CD4-positive, alpha-beta T cell treated with Interleukin-17A for 1 hour (primary cell): ENCODE results near the gene FKBP15.
"Not testable (repeated sequence)": the region's sequence is repeated elsewhere in the genome, so short reads cannot be mapped to it uniquely, and the experiment has no call there.

ENCODE experiments used
- DNase-seq: peaks from one replicate; pipeline ENCODE4 v3.0.0-alpha.2; 2020

FKBP15 gene

DNA sequence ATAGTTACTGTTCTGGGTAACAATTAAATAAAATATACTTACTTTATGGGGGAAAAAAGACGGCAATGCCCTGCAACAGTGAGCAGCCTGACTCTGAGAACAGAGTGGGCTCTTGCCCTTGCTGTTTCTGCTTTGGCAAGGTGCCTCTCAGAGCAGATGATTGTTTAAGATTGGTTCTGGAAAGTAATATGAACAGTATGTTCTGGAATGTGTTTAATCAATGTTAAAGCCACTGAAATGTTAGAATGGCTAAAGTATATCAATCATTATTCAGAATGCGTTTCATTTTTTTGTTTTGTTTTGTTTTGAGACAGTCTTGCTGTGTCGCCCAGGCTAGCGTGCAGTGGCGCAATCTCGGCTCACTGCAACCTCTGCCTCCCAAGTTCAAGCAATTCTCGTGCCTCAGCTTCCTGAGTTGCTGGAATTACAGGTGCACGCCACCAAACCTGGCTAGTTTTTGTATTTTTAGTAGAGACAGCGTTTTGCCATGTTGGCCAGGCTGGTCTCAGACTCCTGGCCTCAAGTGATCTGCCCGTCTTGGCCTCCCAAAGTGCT lies 14.7 kb upstream of the FKBP15 start:
- DNase-seq: not testable (repeated sequence)

DNA sequence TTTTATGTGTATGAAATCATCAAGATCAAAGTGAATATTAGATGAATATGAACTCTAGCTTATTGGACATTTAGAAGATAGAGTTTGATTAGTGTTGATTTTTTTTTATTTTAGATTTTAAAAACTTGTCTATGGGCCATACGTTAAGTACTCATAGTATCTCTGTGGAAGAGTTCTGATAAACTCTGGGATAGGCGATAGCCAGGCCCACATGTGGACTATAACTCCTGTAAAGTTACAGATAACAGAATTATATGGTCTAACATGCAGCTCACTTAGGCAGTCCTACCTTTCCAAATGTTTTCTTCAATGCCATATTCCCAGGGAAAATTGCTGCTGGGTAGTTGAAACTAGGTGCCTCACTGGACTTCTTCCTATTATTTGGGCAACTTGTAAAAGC lies 10.6 kb upstream of the FKBP15 start:
- DNase-seq: no peak

DNA sequence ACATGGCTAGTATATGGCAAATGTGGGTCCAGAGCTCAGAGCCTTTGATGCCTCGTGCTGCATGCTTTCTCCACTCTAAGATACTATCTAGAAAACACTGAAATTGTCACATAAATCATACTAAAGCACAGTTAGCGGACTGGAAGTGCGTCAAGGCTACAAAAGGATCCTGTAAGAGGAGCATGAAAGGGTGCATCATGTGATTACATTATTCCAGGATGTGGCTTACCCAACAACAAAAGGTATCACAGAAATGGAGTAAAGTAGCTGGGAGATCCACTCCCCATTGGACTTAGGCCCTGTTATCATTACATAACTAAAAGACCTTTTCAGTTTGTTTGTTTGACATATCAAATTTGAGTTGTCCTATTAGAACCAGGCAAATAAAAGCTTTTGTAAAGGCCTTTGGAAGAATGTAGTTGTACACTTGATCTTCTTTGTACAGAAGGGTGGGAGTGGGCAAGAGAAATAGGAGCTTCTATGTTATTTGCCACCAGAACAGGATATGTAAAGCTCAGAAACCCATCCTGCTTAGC lies 7.1 kb upstream of the FKBP15 start:
- no peak for DNase-seq

DNA sequence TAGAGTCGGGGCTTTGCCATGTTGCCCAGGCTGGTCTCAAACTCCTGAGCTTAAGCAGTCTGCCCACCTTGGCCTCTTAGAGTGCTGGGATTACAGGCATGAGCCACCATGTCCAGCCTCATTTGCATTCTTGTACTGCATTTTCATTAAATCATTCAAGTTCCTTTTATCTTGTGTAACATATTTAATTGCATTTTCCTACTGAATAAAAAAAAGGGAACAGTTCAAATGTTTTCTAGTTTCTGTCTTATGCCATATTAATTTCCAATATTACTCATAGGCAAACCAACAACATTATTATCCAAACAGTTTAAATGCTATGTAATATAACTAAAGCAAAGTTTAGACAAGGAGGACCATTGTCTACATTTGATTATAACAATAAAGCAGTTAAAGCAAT lies 6.4 kb upstream of the FKBP15 start:
- no peak for DNase-seq

DNA sequence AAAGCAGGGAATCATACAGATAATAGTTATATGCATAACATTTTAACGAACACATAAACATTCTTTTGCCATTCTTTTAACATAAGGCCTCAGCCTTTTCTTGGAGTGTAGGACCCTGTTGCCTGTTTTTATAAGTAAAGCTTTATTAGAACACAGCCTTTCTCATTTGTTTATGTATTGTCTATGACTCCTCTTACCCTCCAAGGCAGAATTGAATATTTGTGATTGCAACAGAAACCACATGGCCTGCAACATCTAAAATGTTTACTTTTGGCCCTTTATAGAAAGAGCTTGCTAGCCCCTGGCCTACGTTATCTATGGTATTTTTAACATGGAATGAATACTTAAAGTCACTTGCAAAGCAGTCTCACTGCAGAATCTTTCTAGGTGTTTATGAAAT lies 2.9 kb upstream of the FKBP15 start:
- no peak for DNase-seq

DNA sequence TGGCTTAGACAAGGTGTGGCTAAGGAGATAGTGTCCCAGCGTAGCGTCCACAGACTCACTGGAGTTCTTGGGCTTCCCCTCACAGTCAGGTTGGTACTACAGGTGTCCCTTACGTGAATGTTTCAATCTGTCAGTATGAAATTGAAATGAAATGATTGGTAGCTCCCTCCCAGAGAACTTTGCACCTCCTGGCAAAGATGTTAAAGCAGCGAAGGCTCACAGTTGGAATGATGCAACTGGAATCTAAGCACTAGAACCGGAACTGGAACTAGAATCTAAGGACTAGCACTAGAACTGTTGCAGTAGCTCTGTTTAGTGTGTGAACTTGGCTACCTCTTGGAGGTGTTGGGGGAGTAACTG lies 1.4 kb upstream of the FKBP15 start:
- DNase-seq: no peak

DNA sequence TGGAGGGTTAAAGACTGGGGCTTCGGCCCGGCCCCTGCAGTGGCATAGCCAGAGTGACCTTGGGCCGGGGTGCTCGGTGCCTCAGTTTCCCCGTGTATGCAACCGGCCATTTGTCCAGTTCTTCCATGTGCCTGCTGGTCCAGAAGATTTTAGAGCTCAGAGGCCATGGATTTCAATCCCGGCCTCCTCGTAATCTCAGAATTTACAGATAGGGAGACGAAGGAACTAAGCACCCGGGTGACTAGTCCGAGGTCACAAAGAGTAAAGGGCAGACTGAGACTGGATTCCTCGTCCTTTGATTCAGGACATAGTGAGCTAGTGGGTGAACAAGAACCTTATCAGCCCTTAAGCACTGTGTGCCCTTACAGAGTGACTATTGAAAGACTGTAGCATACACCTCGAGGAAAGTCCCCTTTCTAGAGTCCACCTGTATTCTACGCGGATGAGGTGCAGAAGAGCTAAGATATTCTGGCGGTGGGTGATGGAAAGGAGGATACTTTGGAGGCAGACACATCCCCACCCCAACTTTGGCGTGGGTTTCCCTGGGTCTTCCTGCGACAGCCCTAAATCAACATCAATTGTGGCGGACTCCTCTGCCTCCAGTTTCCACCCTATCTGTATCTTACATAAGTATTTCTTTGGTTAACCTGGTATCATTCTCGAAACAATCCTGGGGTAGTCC lies 864 bp upstream of the FKBP15 start:
- DNase-seq: peak; percentile 1

DNA sequence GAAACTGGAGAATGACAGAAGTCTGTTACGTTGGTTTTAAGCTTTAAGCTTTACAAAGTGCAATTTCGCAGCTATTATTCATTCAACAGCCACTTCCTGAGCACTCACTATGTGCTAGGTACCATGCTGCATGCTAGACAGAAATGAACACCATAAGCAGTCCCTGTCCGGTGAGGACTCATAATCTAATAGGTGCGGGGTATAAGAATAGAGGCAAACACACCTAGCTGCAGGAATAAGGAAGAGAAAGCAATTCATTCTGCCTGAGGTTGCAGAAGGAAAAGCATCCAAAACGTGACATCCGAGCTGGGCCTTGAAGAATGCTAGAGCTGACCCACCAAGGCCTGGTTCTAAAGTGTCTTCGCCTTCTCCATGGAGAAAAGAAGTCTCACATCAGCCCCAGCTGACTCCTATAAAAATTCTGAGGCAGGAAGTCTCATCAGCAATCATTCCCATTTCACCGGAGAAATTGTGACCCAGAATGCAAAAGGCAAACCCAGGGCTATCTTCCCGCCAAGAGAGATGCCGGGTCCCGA lies 542 bp downstream of the FKBP15 start:
- DNase-seq: peak; percentile 29

DNA sequence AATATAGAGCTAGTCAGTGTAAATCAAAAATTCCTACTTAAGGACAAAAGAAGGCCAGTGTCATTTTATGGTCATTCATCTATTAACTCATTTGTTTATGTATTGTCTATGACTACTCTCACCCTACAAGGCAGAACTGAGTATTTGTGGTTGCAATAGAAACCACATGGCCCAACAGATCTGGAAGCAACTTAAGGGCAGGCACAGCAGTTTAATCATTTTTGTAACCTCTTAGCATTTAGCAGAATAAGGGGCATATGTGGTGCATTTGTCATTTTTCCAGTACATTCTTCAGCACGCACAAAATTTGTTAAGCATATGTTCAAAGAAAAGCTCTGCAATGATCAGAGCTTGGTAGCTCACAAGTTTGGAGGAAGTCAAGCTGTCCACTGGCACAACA lies 1.1 kb downstream of the FKBP15 start:
- peak; percentile 48 for DNase-seq

DNA sequence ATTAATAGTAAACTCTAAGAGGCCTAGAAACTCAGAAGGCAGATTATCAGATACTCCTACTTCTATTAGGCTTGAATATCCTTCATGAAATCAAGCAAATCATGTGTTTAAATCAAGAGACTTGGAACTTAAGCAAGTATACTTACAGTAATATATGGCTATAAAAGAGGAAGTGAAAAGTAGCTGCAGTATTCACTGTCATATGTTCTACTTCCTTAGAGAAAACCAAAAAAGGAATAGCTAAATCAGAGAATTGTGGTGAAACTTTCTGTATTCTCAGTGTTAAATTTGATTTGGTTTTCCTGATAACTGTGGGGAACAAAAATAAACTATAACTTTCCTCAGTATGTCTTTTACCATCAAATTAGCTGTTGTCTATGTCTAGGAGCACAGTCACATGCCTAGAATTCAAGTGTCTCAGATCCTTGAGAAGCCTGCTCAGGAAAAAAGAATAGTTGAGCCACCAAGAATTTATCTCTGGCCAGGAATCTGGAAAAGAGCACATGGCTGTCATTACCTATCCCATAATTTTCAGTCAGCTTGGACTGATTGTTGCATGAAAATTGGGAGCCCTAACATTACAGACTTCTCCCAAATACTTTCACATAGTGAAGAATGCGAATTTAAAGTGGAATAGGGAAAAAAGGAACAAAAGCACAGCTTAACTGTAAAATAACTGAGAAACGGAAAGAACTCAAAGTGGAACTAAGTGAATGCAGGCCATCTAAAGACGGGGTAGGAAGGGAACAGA lies 1.7 kb downstream of the FKBP15 start:
- DNase-seq: peak; percentile 2

DNA sequence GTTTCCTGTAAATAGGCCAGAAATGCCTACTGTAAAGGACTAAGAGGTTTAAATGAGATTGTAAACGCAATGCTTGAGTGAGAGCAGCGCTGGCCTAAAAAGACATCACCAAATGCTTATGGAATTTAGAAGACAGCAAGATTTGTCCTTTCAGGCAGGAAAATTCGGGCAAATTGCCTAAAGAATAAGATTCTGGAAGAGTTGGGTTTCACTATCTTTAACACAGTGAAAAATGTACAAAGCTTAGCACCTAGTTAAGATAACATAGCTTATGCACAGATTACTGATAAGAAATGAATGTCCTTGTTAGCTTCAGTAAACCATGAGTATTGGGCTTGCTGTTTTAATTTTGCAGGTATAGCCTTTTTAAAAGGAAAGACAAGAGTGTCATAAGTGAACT lies 4.7 kb downstream of the FKBP15 start:
- DNase-seq: no peak

DNA sequence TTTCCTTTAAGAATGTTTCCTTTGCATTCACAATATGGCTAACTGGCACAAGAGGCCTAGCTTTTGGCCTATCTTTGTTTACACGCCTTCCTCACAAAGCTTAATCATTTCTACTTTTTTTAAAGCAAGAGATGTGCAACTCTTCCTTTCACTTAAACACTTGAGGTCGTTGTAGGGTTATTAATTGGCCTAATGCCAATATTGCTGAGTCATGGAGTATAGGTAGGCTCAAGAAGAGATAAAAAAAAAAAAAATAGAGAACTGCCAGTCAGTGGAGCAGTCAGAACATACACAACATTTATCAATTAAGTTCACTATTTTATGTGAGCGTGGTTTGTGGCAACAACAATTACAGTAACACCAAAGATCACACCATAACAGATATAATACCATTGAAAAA lies 5.9 kb downstream of the FKBP15 start:
- DNase-seq: peak; percentile 53

DNA sequence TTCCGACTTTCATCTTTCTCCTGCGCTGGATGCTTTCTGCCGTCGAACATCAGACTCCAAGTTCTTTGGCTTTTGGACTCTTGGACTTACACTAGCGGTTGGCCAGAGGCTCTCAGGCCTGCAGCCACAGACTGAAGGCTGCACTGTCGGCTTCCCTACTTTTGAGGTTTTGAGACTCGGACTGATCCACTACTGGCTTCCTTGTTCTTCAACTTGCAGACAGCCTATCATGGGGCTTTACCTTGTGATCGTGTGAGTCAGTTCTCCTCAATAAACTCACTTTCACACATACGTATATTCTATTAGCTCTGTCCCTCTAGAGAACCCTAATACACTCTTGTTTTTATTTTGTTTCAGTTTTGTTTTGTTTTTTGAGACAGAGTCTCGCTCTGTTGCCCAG lies 10.3 kb downstream of the FKBP15 start:
- no peak for DNase-seq

DNA sequence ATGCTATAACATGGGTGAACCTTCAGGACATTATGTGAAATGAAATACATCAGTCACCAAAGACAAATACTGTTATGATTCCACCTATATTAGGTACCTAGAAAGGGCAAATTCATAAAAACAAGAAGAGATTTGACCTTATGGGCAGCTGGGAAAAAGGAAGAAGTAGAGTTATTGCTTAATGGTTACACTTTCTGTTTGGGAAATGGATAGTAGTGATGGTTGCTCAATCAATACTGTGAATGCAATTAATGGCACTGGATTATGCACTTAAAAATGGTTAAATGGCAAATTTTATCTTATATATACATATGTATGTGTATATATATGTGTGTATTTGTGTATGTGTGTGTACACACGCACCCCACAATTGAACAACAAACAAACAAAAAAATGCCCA lies 15.2 kb downstream of the FKBP15 start:
- DNase-seq: no peak

DNA sequence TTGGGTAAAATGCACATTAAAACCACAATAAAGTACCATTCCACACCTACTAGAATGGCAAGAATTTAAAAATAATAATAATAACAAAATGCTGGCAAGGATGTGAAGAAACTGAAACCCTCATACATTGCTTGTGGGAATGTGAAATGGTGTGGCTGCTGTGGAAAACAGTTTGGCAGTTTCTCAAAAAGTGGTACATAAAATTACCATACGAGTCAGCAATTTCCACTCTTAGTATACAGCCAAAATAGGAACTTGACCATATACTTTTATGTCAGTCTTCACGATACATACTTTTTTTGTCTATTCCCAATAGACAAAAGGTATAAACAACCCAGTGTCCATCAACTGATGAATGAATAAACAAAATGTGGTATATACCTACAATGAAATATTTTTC lies 15.6 kb downstream of the FKBP15 start:
- DNase-seq: no peak

DNA sequence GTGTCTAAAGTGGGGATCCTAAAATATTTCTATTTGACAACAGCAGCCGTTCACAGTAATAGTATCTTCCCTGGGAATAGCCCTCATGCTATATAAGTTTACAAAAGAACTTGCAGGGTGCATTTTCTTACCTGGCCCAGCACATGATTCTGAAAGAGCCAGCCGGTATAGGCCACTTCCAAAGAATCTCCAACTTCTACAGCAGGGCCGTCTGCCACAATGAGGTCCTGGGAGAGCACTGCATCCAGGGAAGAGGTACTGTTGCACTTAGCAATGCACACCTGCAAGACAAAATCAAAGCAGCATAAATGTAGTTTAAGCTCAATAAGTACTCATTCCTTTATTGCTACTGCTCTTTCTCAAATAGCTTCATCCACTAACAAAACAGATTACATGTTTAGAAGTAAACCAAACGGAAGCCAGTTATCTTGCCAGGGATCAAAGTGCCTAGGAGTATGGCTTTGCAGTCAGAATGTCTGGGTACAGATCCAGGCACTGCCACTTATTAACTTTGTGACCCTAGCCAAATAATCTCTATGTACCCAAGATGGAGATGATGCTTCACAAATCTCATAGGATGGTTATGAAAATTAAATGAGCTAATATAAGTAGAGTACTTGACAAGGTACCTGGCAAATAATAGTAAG lies 21.3 kb downstream of the FKBP15 start:
- no peak for DNase-seq

DNA sequence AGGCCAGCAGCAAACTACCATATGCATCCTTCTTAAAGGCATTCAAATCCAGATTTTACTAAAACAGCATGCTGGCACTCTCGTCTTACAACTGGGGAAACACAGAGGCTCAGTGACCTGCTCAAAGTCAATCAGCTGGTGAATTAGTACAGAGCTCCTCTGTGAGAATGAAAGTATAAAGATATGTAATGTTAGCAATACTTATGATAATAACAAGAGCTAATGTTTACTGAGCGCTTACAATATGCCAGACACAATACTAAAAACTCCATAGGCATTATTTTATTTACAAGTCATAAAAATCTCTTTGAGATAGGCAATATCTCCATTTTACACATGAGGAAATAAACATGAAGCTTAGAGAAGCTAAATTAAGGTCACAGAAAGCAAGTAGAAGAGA lies 28.6 kb downstream of the FKBP15 start:
- no peak for DNase-seq

DNA sequence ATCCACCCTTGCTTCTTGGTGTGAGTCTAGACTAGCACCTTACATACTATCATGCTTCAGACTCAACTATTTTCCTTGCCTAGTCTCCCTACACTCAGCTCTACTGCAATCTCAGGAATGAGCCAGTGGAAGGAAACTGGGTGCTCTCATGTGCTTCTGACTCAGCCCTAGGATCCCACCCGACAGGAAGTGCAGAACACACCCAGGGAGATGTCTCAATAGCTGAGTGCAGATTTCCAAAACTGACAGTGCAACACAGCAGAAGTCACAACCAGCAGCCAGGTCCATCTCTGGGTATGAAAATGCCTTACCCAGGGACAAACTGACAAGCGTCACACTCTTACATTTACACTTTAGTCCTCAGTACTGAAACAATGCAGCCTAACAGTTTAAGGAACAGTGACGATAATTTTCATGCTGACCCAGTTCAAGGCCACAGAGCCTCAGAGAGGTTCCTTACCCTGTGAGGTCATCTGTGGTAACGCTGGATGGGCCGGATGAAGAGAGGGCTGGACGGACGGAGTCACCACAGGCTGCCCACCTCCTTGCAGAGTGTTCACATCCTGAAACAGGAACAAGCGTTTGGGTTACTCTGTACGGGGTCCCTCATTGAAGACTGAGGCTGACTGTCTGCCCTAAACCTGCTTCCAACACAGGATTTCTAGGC lies 33.0 kb downstream of the FKBP15 start:
- DNase-seq: peak; percentile 13

DNA sequence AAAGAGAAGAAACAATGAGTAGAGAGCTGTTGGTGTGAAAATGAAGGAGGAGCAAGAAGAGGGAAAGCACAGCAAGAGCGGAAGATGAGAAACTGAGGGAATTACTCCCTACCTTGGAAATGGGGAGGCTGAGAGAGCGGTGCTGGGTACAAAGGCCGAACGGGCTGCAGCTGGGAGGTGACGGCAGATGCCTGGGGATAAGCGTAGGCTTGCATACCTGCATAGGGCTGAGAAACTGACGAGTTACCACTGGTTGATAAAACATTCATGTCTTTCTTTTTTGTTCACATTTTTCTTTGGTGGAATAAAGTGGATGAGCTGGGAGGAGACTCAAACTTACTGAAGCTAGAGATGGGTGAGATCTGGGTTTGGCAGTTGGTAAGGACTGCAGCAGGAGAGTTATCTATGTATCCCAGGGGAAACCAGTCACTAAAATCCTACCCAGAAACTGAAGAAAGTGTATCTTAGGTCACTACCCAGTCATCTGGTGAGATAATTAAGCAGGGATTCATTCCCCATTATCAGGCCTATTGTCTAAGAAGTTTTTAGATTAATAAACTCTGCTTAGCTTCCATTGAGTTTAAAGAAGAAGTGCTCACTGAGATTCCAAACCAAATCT lies 34.8 kb downstream of the FKBP15 start:
- DNase-seq: no peak

DNA sequence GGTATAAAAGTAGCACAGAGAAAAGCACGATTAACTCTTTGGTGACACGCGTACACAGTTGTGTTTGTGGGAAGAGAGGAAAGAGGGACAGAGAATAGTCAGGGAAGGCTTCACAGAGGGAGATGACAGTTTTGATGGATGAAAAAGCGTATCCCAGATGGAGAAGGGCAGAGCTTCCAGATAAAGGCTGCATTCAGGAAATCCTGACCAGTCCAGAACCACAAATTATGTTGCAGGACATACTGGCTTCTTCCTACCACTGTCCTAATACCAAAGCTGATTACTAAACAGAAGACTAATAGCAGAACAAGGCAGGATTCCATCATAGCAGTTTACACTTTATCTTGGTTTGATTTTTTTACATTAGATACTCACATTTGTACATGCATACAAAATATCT lies 35.8 kb downstream of the FKBP15 start:
- DNase-seq: no peak

DNA sequence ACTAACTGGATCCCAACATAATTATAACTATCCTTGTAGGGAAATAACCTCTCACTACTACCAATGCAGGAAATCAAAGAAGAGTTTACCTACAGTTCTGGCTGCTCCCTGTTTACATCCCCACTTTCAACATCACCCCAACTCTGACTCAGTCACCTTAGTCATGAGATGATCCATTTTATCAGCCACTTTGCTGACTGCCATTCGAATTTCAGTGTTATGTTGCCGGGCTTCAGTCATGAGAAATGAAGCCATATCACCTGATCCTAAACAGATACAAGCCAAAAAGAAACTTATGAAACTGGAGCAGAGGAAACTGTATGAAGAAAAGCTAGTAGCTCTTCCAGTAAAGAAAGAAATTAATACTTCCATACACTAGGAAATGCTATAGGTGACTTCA lies 36.5 kb downstream of the FKBP15 start:
- no peak for DNase-seq

DNA sequence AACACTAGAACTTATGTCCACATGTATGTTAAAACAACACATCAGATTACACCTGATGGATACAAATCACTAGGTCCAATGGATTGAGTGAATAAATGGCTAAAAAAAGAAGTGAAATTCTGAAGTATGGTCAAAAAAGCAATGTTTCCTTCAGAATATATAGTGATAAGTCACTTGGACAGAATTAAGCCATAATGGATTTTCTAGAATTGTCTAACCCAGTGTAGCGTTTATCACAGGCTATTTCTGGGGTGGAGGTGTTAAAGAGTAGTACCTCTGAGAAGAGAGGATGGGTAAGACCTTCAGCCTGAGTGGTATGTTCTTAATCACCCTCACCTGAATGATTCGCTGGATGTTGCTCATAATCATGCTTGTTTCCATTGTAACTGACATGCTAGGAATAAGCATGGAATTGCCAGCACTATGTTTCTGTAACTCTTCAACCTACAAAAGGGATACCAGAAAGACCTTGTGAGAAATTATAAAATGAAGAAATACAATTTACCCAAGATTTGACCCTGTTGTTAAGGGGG lies 37.1 kb downstream of the FKBP15 start:
- no peak for DNase-seq
